ENCODE data around the gene CXXC5. TPM values are rescaled to one million over a fixed set of nuclear protein-coding genes. Genes with fewer than 3 reads are reported as not detected.
A peak's percentile ranks its signal among the peaks of the same experiment; 100 is the strongest.
"Not testable (repeated sequence)": the region's sequence is repeated elsewhere in the genome, so short reads cannot be mapped to it uniquely, and the experiment has no call there.

Gene CXXC5
- 7.8 and 10.9 TPM in 2 replicates for total RNA-seq (2022)
- percentile 42 among the genes with signal in this experiment for Bru-seq, nascent RNA
- percentile 52 among the genes with signal in this experiment for BruChase-seq, experiment 1, labeled RNA remaining after a 6-hour chase
- BruChase-seq, experiment 2, labeled RNA remaining after a 2-hour chase, result percentile 58 among the genes with signal in this experiment
- long read RNA-seq, transcript CXXC5-201 (3 exons, 2,658 nt), result major isoform, 28 of 38 reads
- long read RNA-seq, partial matches to known transcripts, result 3 of 38 reads
- long read RNA-seq, other reads (novel, unspliced or antisense), result 5 of 38 reads

DNA sequence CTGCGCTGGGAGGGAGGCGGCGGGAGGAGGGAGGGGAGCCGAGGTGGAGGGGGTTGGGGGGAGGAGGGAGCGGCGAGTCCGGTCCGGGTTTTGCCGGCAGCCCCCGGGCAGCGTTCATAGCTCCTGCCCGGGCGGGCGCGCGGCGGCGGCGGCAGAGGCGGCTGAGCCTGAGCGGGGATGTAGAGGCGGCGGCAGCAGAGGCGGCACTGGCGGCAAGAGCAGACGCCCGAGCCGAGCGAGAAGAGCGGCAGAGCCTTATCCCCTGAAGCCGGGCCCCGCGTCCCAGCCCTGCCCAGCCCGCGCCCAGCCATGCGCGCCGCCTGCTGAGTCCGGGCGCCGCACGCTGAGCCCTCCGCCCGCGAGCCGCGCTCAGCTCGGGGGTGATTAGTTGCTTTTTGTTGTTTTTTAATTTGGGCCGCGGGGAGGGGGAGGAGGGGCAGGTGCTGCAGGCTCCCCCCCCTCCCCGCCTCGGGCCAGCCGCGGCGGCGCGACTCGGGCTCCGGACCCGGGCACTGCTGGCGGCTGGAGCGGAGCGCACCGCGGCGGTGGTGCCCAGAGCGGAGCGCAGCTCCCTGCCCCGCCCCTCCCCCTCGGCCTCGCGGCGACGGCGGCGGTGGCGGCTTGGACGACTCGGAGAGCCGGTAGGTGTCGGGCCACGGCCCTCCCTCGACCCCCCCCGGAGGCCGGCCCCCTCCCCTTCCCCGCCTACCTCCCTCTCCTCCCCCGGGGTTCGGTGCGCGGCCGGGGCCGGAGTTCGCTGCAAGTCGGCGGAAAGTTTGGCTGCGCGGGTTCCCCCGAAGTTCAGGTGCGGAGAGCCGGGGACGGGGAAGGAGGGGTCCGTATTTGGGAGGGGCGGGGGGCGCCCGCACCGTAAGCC lies at the start of gene CXXC5:
Gene CXXC5 (plus strand): TSS at position 145 of the 877 bp plus-strand sequence. CDS start 32,175 bp downstream, outside the sequence.
- intact Hi-C loops (cut with micrococcal nuclease), result loop anchor here (1.0 kb wide), 1 partner anchor 11 kb away; no protein-coding TSS in a partner anchor
- BruUV-seq (replicated peaks), result no TSS peak
- Mint-ChIP-seq H3K4me1 (ENCODE audit: insufficient read depth, unreplicated experiment) (peaks cover 38% of the 10 kb centered on the region), H3K27me3 (ENCODE audit: insufficient read depth, unreplicated experiment) (no peaks in the 10 kb centered on the region), H3K27ac (ENCODE audit: low read depth, unreplicated experiment) (no peak within 1 kb of the TSS), H3K9me3 (ENCODE audit: unreplicated experiment) (no peaks in the 10 kb centered on the region), H3K4me3 (ENCODE audit: unreplicated experiment) (peak within 1 kb of the TSS; percentile 87), H3K36me3 (ENCODE audit: insufficient read depth, unreplicated experiment) (peaks cover 7% of the 10 kb centered on the region)
- no peak for TF ChIP-seq CTCF (IDR thresholded peaks at IDR 0.05; ENCODE audit: unreplicated experiment)
- peak; percentile 79 for DNase-seq (ENCODE audit: unreplicated experiment)
- ChIA-PET CTCF (interaction anchor here (0.5 to 5.5 kb wide), 9 partner anchors 9 to 1610 kb away, joined by 3 to 62 read pairs (median 4); no protein-coding TSS in a partner anchor), POLR2A (interaction anchor here (0.8 to 5.3 kb wide), 7 partner anchors 11 to 117 kb away, joined by 3 to 97 read pairs (median 14); partner anchors contain the start of gene UBE2D2)

- peaks cover 16% of the 10 kb centered on the region for H3K4me1 Mint-ChIP-seq (ENCODE audit: insufficient read depth, unreplicated experiment)
- H3K27ac Mint-ChIP-seq (ENCODE audit: low read depth, unreplicated experiment); BruUV-seq (replicated peaks); H3K4me3 Mint-ChIP-seq (ENCODE audit: unreplicated experiment); DNase-seq (ENCODE audit: unreplicated experiment); H3K27me3 Mint-ChIP-seq (ENCODE audit: insufficient read depth, unreplicated experiment); intact Hi-C loops (cut with micrococcal nuclease); H3K9me3 Mint-ChIP-seq (ENCODE audit: unreplicated experiment): not testable (repeated sequence)
- H3K36me3 Mint-ChIP-seq (ENCODE audit: insufficient read depth, unreplicated experiment), result peaks cover 47% of the 10 kb centered on the region
- ChIA-PET POLR2A (interaction anchor here (0.6 to 1.2 kb wide), 3 partner anchors 8 to 85 kb away, joined by 3 to 4 read pairs (median 3); no protein-coding TSS in a partner anchor), CTCF (interaction anchor here (0.6 to 1.9 kb wide), 10 partner anchors 13 to 184 kb away, joined by 3 to 8 read pairs (median 5); no protein-coding TSS in a partner anchor)
Observed at GRCh38 chr5:139598601-139598965, 49.6 kb upstream of the CXXC5 start.

GRCh38 chr5:139600336-139600949 lies 47.7 kb upstream of the CXXC5 start:
- Mint-ChIP-seq H3K27me3 (ENCODE audit: insufficient read depth, unreplicated experiment) (no peaks in the 10 kb centered on the region), H3K36me3 (ENCODE audit: insufficient read depth, unreplicated experiment) (peaks cover 63% of the 10 kb centered on the region), H3K4me1 (ENCODE audit: insufficient read depth, unreplicated experiment) (peaks cover 16% of the 10 kb centered on the region), H3K9me3 (ENCODE audit: unreplicated experiment) (no peaks in the 10 kb centered on the region), H3K4me3 (ENCODE audit: unreplicated experiment) (no peak overlapping the region), H3K27ac (ENCODE audit: low read depth, unreplicated experiment) (peak overlapping the region; percentile 40)
- ChIA-PET POLR2A (interaction anchor here (0.5 to 1.8 kb wide), 9 partner anchors 9 to 231 kb away, joined by 3 to 8 read pairs (median 4); partner anchors contain the start of gene UBE2D2), CTCF (interaction anchor here (0.5 to 1.0 kb wide), 8 partner anchors 22 to 642 kb away, joined by 3 to 4 read pairs (median 3); no protein-coding TSS in a partner anchor)
- no peak for TF ChIP-seq CTCF (IDR thresholded peaks at IDR 0.05; ENCODE audit: unreplicated experiment)
- DNase-seq (ENCODE audit: unreplicated experiment), result peak; percentile 84
- no TSS peak for BruUV-seq (replicated peaks)
- intact Hi-C loops (cut with micrococcal nuclease), result loop anchor here (5.0 kb wide), 1 partner anchor 38 kb away; the partner anchor contains the start of gene UBE2D2

GRCh38 chr5:139601429-139601828 lies 46.7 kb upstream of the CXXC5 start:
- POLR2A ChIA-PET, result interaction anchor here (0.9 to 1.4 kb wide), 2 partner anchors 21 to 40 kb away, joined by 3 to 5 read pairs; partner anchors contain the start of gene UBE2D2
- Mint-ChIP-seq H3K9me3 (ENCODE audit: unreplicated experiment) (no peaks in the 10 kb centered on the region), H3K27me3 (ENCODE audit: insufficient read depth, unreplicated experiment) (no peaks in the 10 kb centered on the region), H3K4me1 (ENCODE audit: insufficient read depth, unreplicated experiment) (peaks cover 16% of the 10 kb centered on the region), H3K27ac (ENCODE audit: low read depth, unreplicated experiment) (no peak overlapping the region), H3K4me3 (ENCODE audit: unreplicated experiment) (no peak overlapping the region), H3K36me3 (ENCODE audit: insufficient read depth, unreplicated experiment) (peaks cover 68% of the 10 kb centered on the region)
- BruUV-seq (replicated peaks), result no TSS peak
- intact Hi-C loops (cut with micrococcal nuclease), result loop anchor here (5.0 kb wide), 1 partner anchor 39 kb away; the partner anchor contains the start of gene UBE2D2
- CTCF ChIA-PET, result interaction anchor here (0.6 to 1.2 kb wide), 5 partner anchors 28 to 661 kb away, joined by 3 to 9 read pairs (median 3); no protein-coding TSS in a partner anchor
- TF ChIP-seq CTCF (IDR thresholded peaks at IDR 0.05; ENCODE audit: unreplicated experiment), result no peak
- no peak for DNase-seq (ENCODE audit: unreplicated experiment)

DNA sequence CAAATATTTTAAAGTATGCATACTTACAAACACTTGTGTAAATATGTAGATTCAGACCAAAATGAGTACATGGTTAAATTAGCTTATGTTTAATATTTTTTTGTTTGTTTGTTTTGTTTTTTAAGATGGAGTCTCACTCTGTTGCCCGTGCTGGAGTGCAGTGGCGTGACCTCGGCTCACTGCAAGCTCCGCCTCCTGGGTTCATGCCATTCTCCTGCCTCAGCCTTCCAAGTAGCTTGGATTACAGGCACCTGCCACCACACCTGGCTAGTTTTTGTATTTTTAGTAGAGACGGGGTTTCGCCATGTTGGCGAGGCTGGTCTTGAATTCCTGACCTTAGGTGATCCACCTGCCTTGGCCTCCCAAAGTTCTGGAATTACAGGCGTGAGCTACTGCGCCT lies 46.2 kb upstream of the CXXC5 start:
- peaks cover 68% of the 10 kb centered on the region for H3K36me3 Mint-ChIP-seq (ENCODE audit: insufficient read depth, unreplicated experiment)
- not testable (repeated sequence) for DNase-seq (ENCODE audit: unreplicated experiment); H3K27ac Mint-ChIP-seq (ENCODE audit: low read depth, unreplicated experiment); BruUV-seq (replicated peaks); H3K27me3 Mint-ChIP-seq (ENCODE audit: insufficient read depth, unreplicated experiment); H3K9me3 Mint-ChIP-seq (ENCODE audit: unreplicated experiment); H3K4me3 Mint-ChIP-seq (ENCODE audit: unreplicated experiment)
- intact Hi-C loops (cut with micrococcal nuclease), result loop anchor here (5.0 kb wide), 1 partner anchor 40 kb away; the partner anchor contains the start of gene UBE2D2
- ChIA-PET POLR2A (interaction anchor here (0.9 kb wide), 1 partner anchor 41 kb away, joined by 3 read pairs; the partner anchor contains the start of gene UBE2D2), CTCF (interaction anchor here (0.6 to 1.2 kb wide), 4 partner anchors 31 to 661 kb away, joined by 3 to 9 read pairs (median 5); no protein-coding TSS in a partner anchor)
- peaks cover 15% of the 10 kb centered on the region for H3K4me1 Mint-ChIP-seq (ENCODE audit: insufficient read depth, unreplicated experiment)
